GM23338 (cell line): ENCODE data around the gene NMD3. TPM values are rescaled to one million over a fixed set of nuclear protein-coding genes. Genes with fewer than 3 reads are reported as not detected.

Experiments
- ATAC-seq: fragments of 200-7000 bp; cut with Tn5 transposase; 3 replicates; pipeline ENCODE4 v1.9.1; 2020
- DNase-seq: peaks from one replicate; pipeline ENCODE4 v3.0.0-alpha.2; 2015; ENCODE audit warnings: low spot score
- H2AFZ ChIP-seq: fragments of 200-600 bp; sonication (generic); 2 replicates; pipeline ENCODE4 v1.8.0; 2016; ENCODE audit warnings: antibody characterized with exemption, mild to moderate bottlenecking, moderate library complexity
- H3F3A ChIP-seq: fragments of 200-600 bp; sonication (generic); replicated peaks from 2 replicates; pipeline ENCODE4 v1.8.0; 2017; ENCODE audit warnings: antibody characterized with exemption, mixed run types, low read depth
- H3K27ac ChIP-seq: fragments of 200-600 bp; sonication (generic); 2 replicates; pipeline ENCODE4 v1.6.1; 2016; ENCODE audit warnings: low read depth
- H3K27me3 ChIP-seq: fragments of 200-600 bp; sonication (generic); 2 replicates; pipeline ENCODE4 v1.8.0; 2016; ENCODE audit warnings: mild to moderate bottlenecking, mixed run types, moderate library complexity; ENCODE audit not compliant: insufficient read depth
- H3K36me3 ChIP-seq: fragments of 200-600 bp; sonication (generic); 2 replicates; pipeline ENCODE4 v1.8.0; 2016; ENCODE audit warnings: mild to moderate bottlenecking; ENCODE audit not compliant: insufficient read depth
- H3K4me1 ChIP-seq: fragments of 200-600 bp; sonication (generic); 2 replicates; pipeline ENCODE4 v1.8.0; 2016; ENCODE audit warnings: mild to moderate bottlenecking, moderate library complexity; ENCODE audit not compliant: insufficient read depth
- H3K4me2 ChIP-seq: fragments of 200-600 bp; sonication (generic); 2 replicates; pipeline ENCODE4 v1.7.1; 2017; ENCODE audit warnings: mixed run types
- H3K4me3 ChIP-seq: fragments of 200-600 bp; sonication (generic); 2 replicates; pipeline ENCODE4 v1.6.1; 2016; ENCODE audit warnings: mixed run types
- H3K79me2 ChIP-seq: fragments of 200-600 bp; sonication (generic); replicated peaks from 2 replicates; pipeline ENCODE4 v1.8.0; 2017; ENCODE audit warnings: mild to moderate bottlenecking; ENCODE audit not compliant: insufficient read depth
- H3K9me2 ChIP-seq: fragments of 200-600 bp; sonication (generic); 2 replicates; pipeline ENCODE4 v1.8.0; 2017; ENCODE audit not compliant: insufficient read depth
- H4K20me1 ChIP-seq: fragments of 200-600 bp; sonication (generic); replicated peaks from 2 replicates; pipeline ENCODE4 v1.8.0; 2017; ENCODE audit warnings: mild to moderate bottlenecking; ENCODE audit not compliant: insufficient read depth
- H3K27ac Mint-ChIP-seq: 2 replicates; pipeline ENCODE4 v1.8.0; 2020; ENCODE audit warnings: inconsistent platforms, mild to moderate bottlenecking, moderate library complexity, mixed read lengths
- H3K27me3 Mint-ChIP-seq: 3 replicates; pipeline ENCODE4 v1.8.0; 2022; ENCODE audit warnings: low read depth, mild to moderate bottlenecking, moderate library complexity, mixed read lengths, inconsistent platforms; ENCODE audit not compliant: insufficient read depth, poor library complexity
- H3K36me3 Mint-ChIP-seq: 3 replicates; pipeline ENCODE4 v1.8.0; 2021; ENCODE audit warnings: low read depth, mild to moderate bottlenecking, inconsistent platforms, moderate library complexity, mixed read lengths
- H3K4me1 Mint-ChIP-seq: 3 replicates; pipeline ENCODE4 v1.8.0; 2020; ENCODE audit warnings: mild to moderate bottlenecking, inconsistent platforms, mixed read lengths
- H3K4me3 Mint-ChIP-seq: 3 replicates; pipeline ENCODE4 v1.8.0; 2021; ENCODE audit warnings: moderate library complexity, mild to moderate bottlenecking, inconsistent platforms, mixed read lengths
- H3K9me3 Mint-ChIP-seq: 3 replicates; pipeline ENCODE4 v1.8.0; 2020; ENCODE audit warnings: moderate library complexity, mild to moderate bottlenecking, inconsistent platforms, mixed read lengths
- NANOG ChIP-seq: IDR thresholded peaks from 2 replicates; pipeline ENCODE4 v1.6.1; 2016; ENCODE audit warnings: antibody characterized with exemption, borderline replicate concordance
- POLR2AphosphoS5 ChIP-seq: IDR thresholded peaks from 2 replicates; pipeline ENCODE4 v1.6.1; 2016; ENCODE audit warnings: antibody characterized with exemption, low read depth
- STAT1 ChIP-seq: IDR thresholded peaks from one replicate; pipeline ENCODE4 v1.6.1; 2016; ENCODE audit warnings: antibody characterized with exemption; ENCODE audit not compliant: unreplicated experiment
- polyA plus RNA-seq: library from polyadenylated mRNA; unstranded; fragments of >200 nt; fragmentation: Nextera tagmentation; extraction: Ambion mirVana; gene quantifications from 2 replicates; pipeline ENCODE4 v1.2.1, GENCODE V29; 2016
- total RNA-seq: library from RNA; depleted of rRNA; stranded (reverse); fragments of >200 nt; shearing (Covaris generic); gene quantifications from 2 replicates; pipeline ENCODE4 v1.2.3, GENCODE V29; 2014
- TF ChIP-seq, protein P1 (sequence below), 2 experiments: fragments of 200-600 bp in 1 of 2; sonication (generic) in 1 of 2; conservative IDR thresholded peaks; 2 replicates each; pipeline versions ENCODE4 v1.5.1 to v1.6.1; 2016 to 2017; ENCODE audit warnings: antibody characterized with exemption in 2 of 2, low read depth in 2 of 2, mild to moderate bottlenecking in 2 of 2, moderate library complexity in 1 of 2

Gene NMD3
- total and polyA plus RNA-seq, 2 experiments from 2014 or later: 27.3 to 67.4 TPM

DNA sequence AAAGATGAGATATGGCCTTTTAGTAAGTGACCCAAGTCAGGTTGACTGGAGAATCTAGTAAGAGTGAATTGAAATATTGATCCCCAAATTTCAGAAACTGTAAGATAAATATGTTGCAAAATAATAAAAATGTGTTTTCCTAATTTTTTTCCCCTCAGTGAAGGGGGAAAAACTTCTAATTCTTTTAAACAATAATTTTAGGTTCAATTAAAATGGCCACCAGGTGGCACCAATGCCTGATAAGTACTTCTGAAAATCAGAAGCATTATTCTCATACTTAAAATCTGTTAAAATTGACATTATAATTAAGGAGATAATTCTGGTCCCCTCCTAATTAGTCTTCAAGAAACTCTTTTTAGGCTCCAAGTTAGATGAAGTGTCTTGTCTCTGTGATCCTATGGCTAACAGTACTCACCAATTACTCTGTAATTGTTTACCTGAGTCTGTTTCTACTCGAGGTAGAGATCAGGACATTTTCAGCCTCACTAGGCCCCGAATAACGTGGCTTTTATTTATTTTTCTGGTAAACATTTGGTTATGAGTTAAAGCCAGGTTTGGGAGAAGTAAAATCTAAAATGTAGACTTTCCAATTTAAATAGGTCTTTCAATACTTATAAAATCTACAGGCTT is 52.6 kb downstream of the NMD3 start:
- H3K27me3 ChIP-seq: no peaks in the 10 kb centered on the region
- ATAC-seq: no peak
- H3K4me1 Mint-ChIP-seq: peaks cover 15% of the 10 kb centered on the region
- H3K4me1 ChIP-seq: peaks cover 3% of the 10 kb centered on the region; the same call in 1 of the 2 replicates
- no peak overlapping the region for H3K27ac Mint-ChIP-seq
- peaks cover 6% of the 10 kb centered on the region for H3K27me3 Mint-ChIP-seq
- H3K9me3 Mint-ChIP-seq: peaks cover 35% of the 10 kb centered on the region
- H3K27ac ChIP-seq: no peak overlapping the region
- H3K4me2 ChIP-seq: no peak overlapping the region
- no peaks in the 10 kb centered on the region for H3F3A ChIP-seq
- DNase-seq: peak; percentile 78
- H3K36me3 ChIP-seq: peaks cover 6% of the 10 kb centered on the region
- H3K4me3 Mint-ChIP-seq: no peak overlapping the region
- TF ChIP-seq, protein P1, sequence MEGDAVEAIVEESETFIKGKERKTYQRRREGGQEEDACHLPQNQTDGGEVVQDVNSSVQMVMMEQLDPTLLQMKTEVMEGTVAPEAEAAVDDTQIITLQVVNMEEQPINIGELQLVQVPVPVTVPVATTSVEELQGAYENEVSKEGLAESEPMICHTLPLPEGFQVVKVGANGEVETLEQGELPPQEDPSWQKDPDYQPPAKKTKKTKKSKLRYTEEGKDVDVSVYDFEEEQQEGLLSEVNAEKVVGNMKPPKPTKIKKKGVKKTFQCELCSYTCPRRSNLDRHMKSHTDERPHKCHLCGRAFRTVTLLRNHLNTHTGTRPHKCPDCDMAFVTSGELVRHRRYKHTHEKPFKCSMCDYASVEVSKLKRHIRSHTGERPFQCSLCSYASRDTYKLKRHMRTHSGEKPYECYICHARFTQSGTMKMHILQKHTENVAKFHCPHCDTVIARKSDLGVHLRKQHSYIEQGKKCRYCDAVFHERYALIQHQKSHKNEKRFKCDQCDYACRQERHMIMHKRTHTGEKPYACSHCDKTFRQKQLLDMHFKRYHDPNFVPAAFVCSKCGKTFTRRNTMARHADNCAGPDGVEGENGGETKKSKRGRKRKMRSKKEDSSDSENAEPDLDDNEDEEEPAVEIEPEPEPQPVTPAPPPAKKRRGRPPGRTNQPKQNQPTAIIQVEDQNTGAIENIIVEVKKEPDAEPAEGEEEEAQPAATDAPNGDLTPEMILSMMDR (conservative IDR thresholded peaks at IDR 0.05; ENCODE audit: low read depth in 2 of 2): peak in 1 of 2 experiments; percentile 89; a peak in 3 of 4 replicates
- TF ChIP-seq POLR2AphosphoS5 (no peak), STAT1 (no peak)
- H2AFZ ChIP-seq: no peak overlapping the region
- H3K79me2 ChIP-seq: no peaks in the 10 kb centered on the region
- no peaks in the 10 kb centered on the region for H4K20me1 ChIP-seq
- peaks cover 48% of the 10 kb centered on the region for H3K36me3 Mint-ChIP-seq
- no peak overlapping the region for H3K4me3 ChIP-seq
- no peaks in the 10 kb centered on the region for H3K9me2 ChIP-seq

DNA sequence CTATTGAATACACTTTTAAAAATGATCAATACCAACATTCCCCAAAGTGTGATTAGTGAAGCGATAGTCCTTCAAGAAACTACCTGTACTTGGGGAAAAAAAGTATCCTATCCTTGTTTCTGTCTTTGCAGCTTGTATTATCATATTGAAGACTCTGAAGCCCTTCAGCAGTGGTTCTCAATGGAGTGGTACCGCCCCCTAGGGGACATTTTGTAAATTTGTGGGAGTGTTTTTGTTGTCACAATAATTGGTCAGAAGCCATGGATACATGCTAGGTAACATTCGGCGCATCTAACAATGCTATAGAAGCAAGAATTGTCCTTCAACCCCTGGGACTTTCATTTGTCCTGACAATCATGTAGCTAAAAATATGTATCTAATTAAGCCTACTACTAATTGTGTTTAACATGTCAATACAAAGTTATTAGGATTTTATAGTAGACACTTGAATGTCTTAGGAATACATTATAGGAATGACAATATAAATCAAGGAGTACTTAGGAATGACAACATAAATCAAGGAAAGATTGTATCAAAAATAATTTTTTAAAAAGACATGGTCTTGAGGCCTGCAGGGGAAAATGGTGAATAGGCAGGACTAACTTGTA is 53.7 kb downstream of the NMD3 start:
- Mint-ChIP-seq H3K4me1 (peaks cover 12% of the 10 kb centered on the region), H3K36me3 (peaks cover 59% of the 10 kb centered on the region), H3K27ac (no peak overlapping the region), H3K4me3 (no peak overlapping the region), H3K27me3 (peaks cover 6% of the 10 kb centered on the region), H3K9me3 (peaks cover 46% of the 10 kb centered on the region)
- 0 out of 2 replicates have a peak, but pooled peaks cover 1% of the 10 kb centered on the region for H3K9me2 ChIP-seq
- TF ChIP-seq, protein P1 (conservative IDR thresholded peaks at IDR 0.05; ENCODE audit: low read depth in 2 of 2): peak; percentile 78 to 92
- TF ChIP-seq NANOG: no peak
- no peaks in the 10 kb centered on the region for H4K20me1 ChIP-seq
- H3K27ac ChIP-seq: no peak overlapping the region
- no peak overlapping the region for H2AFZ ChIP-seq
- H3K79me2 ChIP-seq: no peaks in the 10 kb centered on the region
- no peaks in the 10 kb centered on the region for H3F3A ChIP-seq
- H3K36me3 ChIP-seq: peaks cover 10% of the 10 kb centered on the region
- H3K4me1 ChIP-seq: peaks cover 3% of the 10 kb centered on the region; the same call in 1 of the 2 replicates
- H3K27me3 ChIP-seq: no peaks in the 10 kb centered on the region
- DNase-seq (peak; percentile 78), ATAC-seq (peak; percentile 64)
- H3K4me3 ChIP-seq: no peak overlapping the region
- H3K4me2 ChIP-seq: no peak overlapping the region
